ENCODE results near the gene WWTR1.

DNA sequence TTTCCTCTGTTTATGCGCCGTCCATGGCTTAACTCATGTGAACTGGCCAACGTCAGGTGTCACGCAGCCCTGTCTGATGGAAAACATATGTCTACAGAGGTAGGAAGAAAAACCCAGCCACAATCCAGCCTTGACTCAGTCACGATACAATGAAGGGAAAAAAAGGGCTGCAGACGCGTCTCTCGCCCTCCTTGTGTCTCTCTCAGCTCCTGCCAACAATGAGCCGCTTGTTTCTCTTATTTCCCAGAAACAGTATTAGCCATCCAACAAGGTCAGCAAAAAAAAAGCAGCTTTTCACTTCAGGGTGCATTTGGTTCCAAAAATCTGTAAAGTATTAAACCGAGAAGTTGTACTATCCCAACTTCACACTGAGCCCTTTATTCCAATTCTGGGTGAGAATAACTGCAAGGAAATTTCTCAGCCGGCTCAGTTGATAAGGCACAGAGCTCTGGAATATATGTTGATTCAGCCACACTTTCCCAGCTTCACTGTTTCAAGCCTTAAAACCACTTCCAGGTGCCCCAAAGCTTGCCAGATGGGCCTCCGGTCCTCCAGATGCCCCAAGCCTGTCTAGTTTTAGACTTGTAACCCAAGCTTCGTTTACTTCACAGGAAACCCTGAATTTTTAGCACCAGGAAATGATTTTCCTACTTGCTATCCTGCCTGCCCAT, 103.9 kb downstream of the WWTR1 start:
- no peak for TF ChIP-seq POLR2AphosphoS5 (IDR thresholded peaks at IDR 0.05; ENCODE audit: low read depth, low read length)
- TF ChIP-seq POLR2A (IDR thresholded peaks at IDR 0.05; ENCODE audit: low read depth, low read length), result no peak
- no peak for TF ChIP-seq SPI1 (IDR thresholded peaks at IDR 0.05; ENCODE audit: low read depth, low read length)
- TF ChIP-seq TAF1 (IDR thresholded peaks at IDR 0.05; ENCODE audit: low read depth, low read length), result no peak
- no peak for TF ChIP-seq POU2F2 (IDR thresholded peaks at IDR 0.05; ENCODE audit: low read depth, low read length)
- no peak for TF ChIP-seq PAX5 (IDR thresholded peaks at IDR 0.05; ENCODE audit: insufficient read depth, low read length, severe bottlenecking)

All from GM12891 (cell line).